DOHH2 (cell line): ENCODE measurements around the gene GPATCH8.

ENCODE experiments used
- H3F3A ChIP-seq: fragments of 200-600 bp; sonication (generic), shearing (Covaris generic); 2 replicates; pipeline ENCODE4 v1.6.0; 2016; ENCODE audit warnings: antibody characterized with exemption, mild to moderate bottlenecking; ENCODE audit not compliant: control insufficient read depth, insufficient read depth
- H3K27ac ChIP-seq: fragments of 200-600 bp; sonication (generic); 2 replicates; pipeline ENCODE4 v1.5.1; 2014; ENCODE audit warnings: low read depth, mild to moderate bottlenecking, low read length, moderate library complexity
- H3K27me3 ChIP-seq: fragments of 200-600 bp; sonication (generic); 2 replicates; pipeline ENCODE4 v1.6.1; 2014; ENCODE audit warnings: mild to moderate bottlenecking, low read length, mixed read lengths; ENCODE audit not compliant: control insufficient read depth
- H3K36me3 ChIP-seq: fragments of 200-600 bp; sonication (generic); 2 replicates; pipeline ENCODE4 v1.6.1; 2014; ENCODE audit warnings: mild to moderate bottlenecking, low read length, moderate library complexity, mixed read lengths; ENCODE audit not compliant: control insufficient read depth
- H3K4me1 ChIP-seq: fragments of 200-600 bp; sonication (generic); 2 replicates; pipeline ENCODE4 v1.6.1; 2014; ENCODE audit warnings: mild to moderate bottlenecking, low read length, mixed read lengths; ENCODE audit not compliant: control insufficient read depth
- H3K4me2 ChIP-seq: fragments of 200-600 bp; sonication (generic); 2 replicates; pipeline ENCODE4 v1.6.0; 2014; ENCODE audit warnings: mild to moderate bottlenecking, low read length, moderate library complexity
- H3K4me3 ChIP-seq: fragments of 200-600 bp; sonication (generic); 2 replicates; pipeline ENCODE4 v1.5.1; 2014; ENCODE audit warnings: mild to moderate bottlenecking, low read length, mixed read lengths
- H3K79me2 ChIP-seq: fragments of 200-600 bp; sonication (generic); 2 replicates; pipeline ENCODE4 v1.6.1; 2014; ENCODE audit warnings: mild to moderate bottlenecking, low read length, mixed read lengths; ENCODE audit not compliant: control insufficient read depth
- H3K9me2 ChIP-seq: fragments of 200-600 bp; sonication (generic); replicated peaks from 2 replicates; pipeline ENCODE4 v1.6.1; 2014; ENCODE audit warnings: mild to moderate bottlenecking, low read length, mixed read lengths; ENCODE audit not compliant: control insufficient read depth
- H3K9me3 ChIP-seq: fragments of 200-600 bp; sonication (generic); 2 replicates; pipeline ENCODE4 v1.6.1; 2014; ENCODE audit warnings: antibody characterized with exemption, low read length, mixed read lengths; ENCODE audit not compliant: control insufficient read depth, insufficient read depth
- H4K20me1 ChIP-seq: fragments of 200-600 bp; sonication (generic); 2 replicates; pipeline ENCODE4 v1.6.0; 2014; ENCODE audit warnings: low read depth, mild to moderate bottlenecking, antibody characterized with exemption, low read length, moderate library complexity; ENCODE audit not compliant: control insufficient read depth, insufficient read depth
- CTCF ChIP-seq: fragments of 200-600 bp; sonication (generic); IDR thresholded peaks from one replicate; pipeline ENCODE4 v1.5.1; 2014; ENCODE audit warnings: antibody characterized with exemption, mild to moderate bottlenecking, low read depth, low read length; ENCODE audit not compliant: poor library complexity, severe bottlenecking
- EZH2phosphoT487 ChIP-seq: fragments of 200-600 bp; sonication (generic); IDR thresholded peaks from 2 replicates; pipeline ENCODE4 v1.6.1; 2017; ENCODE audit warnings: borderline replicate concordance, mild to moderate bottlenecking, antibody characterized with exemption, low read length, moderate library complexity, mixed read lengths

Gene GPATCH8

GRCh38 chr17:44381810-44382305 is 121.3 kb downstream of the GPATCH8 start:
- H3K4me2 ChIP-seq: no peak overlapping the region
- H3K4me1 ChIP-seq: peaks cover 5% of the 10 kb centered on the region; the same call in 1 of the 2 replicates
- H3K27me3 ChIP-seq: peaks cover 15% of the 10 kb centered on the region
- no peaks in the 10 kb centered on the region for H3K9me2 ChIP-seq
- no peak overlapping the region for H3K27ac ChIP-seq
- no peaks in the 10 kb centered on the region for H3K79me2 ChIP-seq
- H3K36me3 ChIP-seq: no peaks in the 10 kb centered on the region
- TF ChIP-seq EZH2phosphoT487 (no peak), CTCF (no peak)
- H4K20me1 ChIP-seq: no peaks in the 10 kb centered on the region
- H3K4me3 ChIP-seq: no peak overlapping the region
- no peaks in the 10 kb centered on the region for H3K9me3 ChIP-seq
- H3F3A ChIP-seq: no peaks in the 10 kb centered on the region

GRCh38 chr17:44380767-44381166 is 122.4 kb downstream of the GPATCH8 start:
- H3K36me3 ChIP-seq: no peaks in the 10 kb centered on the region
- no peaks in the 10 kb centered on the region for H3K79me2 ChIP-seq
- peaks cover 9% of the 10 kb centered on the region for H3K27me3 ChIP-seq
- TF ChIP-seq EZH2phosphoT487 (no peak), CTCF (no peak)
- H3F3A ChIP-seq: no peaks in the 10 kb centered on the region
- H3K4me3 ChIP-seq: no peak overlapping the region
- no peak overlapping the region for H3K4me2 ChIP-seq
- H3K4me1 ChIP-seq: peaks cover 5% of the 10 kb centered on the region; the same call in 1 of the 2 replicates
- no peaks in the 10 kb centered on the region for H3K9me2 ChIP-seq
- no peaks in the 10 kb centered on the region for H4K20me1 ChIP-seq
- no peak overlapping the region for H3K27ac ChIP-seq
- no peaks in the 10 kb centered on the region for H3K9me3 ChIP-seq

GRCh38 chr17:44379887-44380286 is 123.3 kb downstream of the GPATCH8 start:
- no peak for TF ChIP-seq CTCF
- no peak for TF ChIP-seq EZH2phosphoT487
- no peaks in the 10 kb centered on the region for H3K9me2 ChIP-seq
- H3K9me3 ChIP-seq: no peaks in the 10 kb centered on the region
- peaks cover 6% of the 10 kb centered on the region; the same call in 1 of the 2 replicates for H3K27me3 ChIP-seq
- H3K4me1 ChIP-seq: peaks cover 2% of the 10 kb centered on the region; the same call in 1 of the 2 replicates
- H3K4me3 ChIP-seq: no peak overlapping the region
- no peak overlapping the region for H3K4me2 ChIP-seq
- no peaks in the 10 kb centered on the region for H3F3A ChIP-seq
- H3K79me2 ChIP-seq: no peaks in the 10 kb centered on the region
- H4K20me1 ChIP-seq: no peaks in the 10 kb centered on the region
- no peak overlapping the region for H3K27ac ChIP-seq
- H3K36me3 ChIP-seq: no peaks in the 10 kb centered on the region
